MM.1S (cell line): ENCODE results near the gene IRAG1.

ENCODE experiments used
- CTCF ChIP-seq: fragments of 300-600 bp; sonication (generic); IDR thresholded peaks from 2 replicates; pipeline ENCODE4 v1.5.1; 2016; ENCODE audit warnings: antibody characterized with exemption, low read length, mixed read lengths
- EZH2 ChIP-seq: fragments of 300-600 bp; sonication (generic); optimal IDR thresholded peaks from 2 replicates; pipeline ENCODE3; 2017; ENCODE audit warnings: low read depth, mild to moderate bottlenecking, antibody characterized with exemption, low read length, mixed read lengths

GRCh38 chr11:10645212-10645795, 48.3 kb downstream of the IRAG1 start:
- TF ChIP-seq CTCF (no peak), EZH2 (no peak)
